DND-41 (cell line): ENCODE measurements around the gene TFB1M.

Experiments used
- ATAC-seq: fragments of 200-7000 bp; cut with Tn5 transposase; 3 replicates; pipeline ENCODE4 v1.9.1; 2021; ENCODE audit warnings: low read depth; ENCODE audit not compliant: insufficient read depth
- DNase-seq: peaks from one replicate; pipeline ENCODE4 v3.0.0-alpha.2; 2020
- H2AFZ ChIP-seq: 2 replicates; pipeline ENCODE4 v1.6.0; 2012; ENCODE audit warnings: low read depth, low read length
- H3K27ac ChIP-seq: 2 replicates; pipeline ENCODE4 v1.5.1; 2012; ENCODE audit warnings: low read length, inconsistent platforms
- H3K27me3 ChIP-seq: fragments of 200-600 bp; sonication (generic); 2 replicates; pipeline ENCODE4 v1.6.0; 2012; ENCODE audit warnings: low read length, mild to moderate bottlenecking, inconsistent platforms; ENCODE audit not compliant: insufficient read depth, poor library complexity
- H3K36me3 ChIP-seq: 2 replicates; pipeline ENCODE4 v1.5.1; 2012; ENCODE audit warnings: low read length, inconsistent platforms; ENCODE audit not compliant: insufficient read depth
- H3K4me1 ChIP-seq: 2 replicates; pipeline ENCODE4 v1.5.1; 2012; ENCODE audit warnings: mild to moderate bottlenecking, low read length; ENCODE audit not compliant: insufficient read depth
- H3K4me2 ChIP-seq: 2 replicates; pipeline ENCODE4 v1.6.0; 2012; ENCODE audit warnings: mild to moderate bottlenecking, moderate library complexity, low read length, inconsistent platforms; ENCODE audit not compliant: insufficient read depth
- H3K4me3 ChIP-seq, 2 experiments: fragments of 200-600 bp in 1 of 2; shearing (Covaris generic) in 1 of 2; 2 replicates each; pipeline ENCODE4 v1.5.1; 2012 to 2016; ENCODE audit warnings: inconsistent platforms in 2 of 2, low read length in 2 of 2, mild to moderate bottlenecking in 2 of 2, low read depth in 1 of 2, moderate library complexity in 1 of 2
- H3K79me2 ChIP-seq: 2 replicates; pipeline ENCODE4 v1.6.0; 2012; ENCODE audit warnings: low read length, inconsistent platforms; ENCODE audit not compliant: insufficient read depth
- H3K9ac ChIP-seq: 2 replicates; pipeline ENCODE4 v1.6.0; 2012; ENCODE audit warnings: low read depth, mild to moderate bottlenecking, inconsistent platforms, low read length, moderate library complexity
- H3K9me3 ChIP-seq: 2 replicates; pipeline ENCODE4 v1.5.1; 2012; ENCODE audit warnings: low read length, moderate library complexity, mild to moderate bottlenecking, inconsistent platforms; ENCODE audit not compliant: insufficient read depth, severe bottlenecking
- H4K20me1 ChIP-seq: 2 replicates; pipeline ENCODE4 v1.6.0; 2012; ENCODE audit warnings: low read length; ENCODE audit not compliant: insufficient read depth
- EZH2 ChIP-seq: IDR thresholded peaks from 3 replicates; pipeline ENCODE4 v1.6.1; 2012; ENCODE audit warnings: borderline replicate concordance, low read depth, mild to moderate bottlenecking, moderate library complexity, low read length, inconsistent platforms; ENCODE audit not compliant: severe bottlenecking
- TF ChIP-seq, protein P1 (sequence below): IDR thresholded peaks from 2 replicates; pipeline ENCODE4 v1.5.1; 2012; ENCODE audit warnings: borderline replicate concordance, low read length, moderate library complexity, mild to moderate bottlenecking; ENCODE audit not compliant: poor library complexity, severe bottlenecking; ENCODE audit errors: extremely low read depth

The TFB1M gene

DNA sequence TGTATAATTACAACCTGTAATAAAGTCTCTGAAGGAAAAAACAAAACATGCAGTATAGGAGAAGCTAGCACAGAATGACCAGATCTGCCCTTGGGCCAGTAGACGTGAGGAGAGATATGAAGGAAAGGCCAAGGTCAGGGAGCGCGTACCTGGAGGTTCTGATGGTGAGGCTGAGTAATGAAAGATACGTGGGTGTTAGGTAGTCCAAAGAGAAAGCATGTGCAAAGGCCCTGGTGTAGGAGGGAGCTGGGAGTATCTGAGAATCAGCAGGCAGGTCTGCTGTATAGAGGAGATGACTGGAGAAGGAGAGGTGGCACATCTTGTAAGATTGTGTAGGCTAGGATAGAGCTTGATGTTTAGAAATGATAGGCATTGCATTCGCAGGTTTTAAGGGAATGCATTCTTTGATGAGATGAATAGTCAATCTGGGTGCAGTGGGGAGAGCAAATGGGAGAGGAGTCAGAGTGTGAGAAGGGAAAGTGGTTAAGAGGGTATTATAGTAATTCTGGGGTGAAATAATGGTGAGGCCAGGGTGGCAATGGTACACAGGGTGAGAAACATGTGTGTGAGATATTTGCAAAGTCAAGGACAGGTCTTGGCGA, 15.9 kb upstream of the TFB1M start:
- DNase-seq (no peak), ATAC-seq (no peak)
- TF ChIP-seq EZH2: no peak
- TF ChIP-seq, protein P1, sequence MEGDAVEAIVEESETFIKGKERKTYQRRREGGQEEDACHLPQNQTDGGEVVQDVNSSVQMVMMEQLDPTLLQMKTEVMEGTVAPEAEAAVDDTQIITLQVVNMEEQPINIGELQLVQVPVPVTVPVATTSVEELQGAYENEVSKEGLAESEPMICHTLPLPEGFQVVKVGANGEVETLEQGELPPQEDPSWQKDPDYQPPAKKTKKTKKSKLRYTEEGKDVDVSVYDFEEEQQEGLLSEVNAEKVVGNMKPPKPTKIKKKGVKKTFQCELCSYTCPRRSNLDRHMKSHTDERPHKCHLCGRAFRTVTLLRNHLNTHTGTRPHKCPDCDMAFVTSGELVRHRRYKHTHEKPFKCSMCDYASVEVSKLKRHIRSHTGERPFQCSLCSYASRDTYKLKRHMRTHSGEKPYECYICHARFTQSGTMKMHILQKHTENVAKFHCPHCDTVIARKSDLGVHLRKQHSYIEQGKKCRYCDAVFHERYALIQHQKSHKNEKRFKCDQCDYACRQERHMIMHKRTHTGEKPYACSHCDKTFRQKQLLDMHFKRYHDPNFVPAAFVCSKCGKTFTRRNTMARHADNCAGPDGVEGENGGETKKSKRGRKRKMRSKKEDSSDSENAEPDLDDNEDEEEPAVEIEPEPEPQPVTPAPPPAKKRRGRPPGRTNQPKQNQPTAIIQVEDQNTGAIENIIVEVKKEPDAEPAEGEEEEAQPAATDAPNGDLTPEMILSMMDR: no peak
- Histone ChIP-seq H3K9me3 (no peaks in the 10 kb centered on the region), H3K4me1 (no peaks in the 10 kb centered on the region), H3K4me3 (no peak overlapping the region), H3K27ac (no peak overlapping the region), H3K4me2 (no peak overlapping the region), H3K9ac (no peak overlapping the region), H3K27me3 (peaks cover 5% of the 10 kb centered on the region), H4K20me1 (no peaks in the 10 kb centered on the region), H3K79me2 (no peaks in the 10 kb centered on the region), H2AFZ (no peak overlapping the region), H3K36me3 (no peaks in the 10 kb centered on the region)

- no peak overlapping the region for H3K4me2 ChIP-seq
- H3K36me3 ChIP-seq: no peaks in the 10 kb centered on the region
- no peak for ATAC-seq
- no peak for TF ChIP-seq EZH2
- TF ChIP-seq, protein P1: no peak
- no peaks in the 10 kb centered on the region for H4K20me1 ChIP-seq
- no peaks in the 10 kb centered on the region for H3K79me2 ChIP-seq
- H3K27me3 ChIP-seq: peaks cover 5% of the 10 kb centered on the region
- H3K4me1 ChIP-seq: no peaks in the 10 kb centered on the region
- H3K9ac ChIP-seq: no peak overlapping the region
- H2AFZ ChIP-seq: no peak overlapping the region
- DNase-seq: no peak
- no peak overlapping the region for H3K4me3 ChIP-seq
- no peak overlapping the region for H3K27ac ChIP-seq
- no peaks in the 10 kb centered on the region for H3K9me3 ChIP-seq
Observed at GRCh38 chr6:155329460-155330132, 15.3 kb upstream of the TFB1M start.

DNA sequence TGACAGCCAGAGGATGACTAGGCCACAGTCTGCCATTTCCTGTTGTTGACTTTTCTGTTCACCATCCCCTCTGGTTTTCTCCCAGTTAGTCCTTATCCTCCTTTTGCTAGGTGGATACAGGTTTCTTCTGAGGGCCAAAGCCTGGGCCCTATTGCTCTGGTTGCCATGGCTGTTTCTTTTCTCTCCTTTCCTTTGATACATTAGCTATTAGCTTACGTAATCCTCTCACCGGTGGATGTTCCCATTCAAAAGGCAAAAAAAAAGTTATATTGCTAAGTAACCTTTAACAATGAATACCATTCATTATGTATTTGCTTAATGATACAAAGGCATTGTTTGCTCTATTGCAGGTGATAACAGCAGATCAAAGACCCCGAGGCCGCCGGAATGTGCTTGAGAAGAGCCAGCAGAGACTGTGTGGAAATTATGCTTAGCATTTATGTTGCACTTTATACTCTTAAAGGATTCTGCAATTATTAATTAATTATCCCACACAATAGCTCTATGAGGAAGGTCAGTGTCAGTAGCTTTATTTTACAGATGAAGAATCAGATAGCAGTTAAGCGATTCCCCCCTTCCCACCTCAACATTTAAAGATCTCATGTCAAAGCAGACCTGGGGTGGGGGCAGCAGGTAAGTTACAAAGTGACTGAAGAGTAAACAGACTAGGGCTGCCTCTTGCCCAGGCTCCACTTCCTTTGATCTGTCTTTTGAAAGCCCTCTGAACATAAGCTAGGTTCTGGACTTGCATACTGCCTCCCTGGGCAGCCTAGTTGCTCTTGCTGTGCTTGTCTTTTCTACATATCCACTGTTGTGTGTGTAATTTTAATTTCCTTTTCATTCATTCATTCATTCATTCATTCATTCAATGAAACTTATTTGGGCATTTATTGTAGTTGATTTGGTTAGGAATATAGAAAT, 14.5 kb upstream of the TFB1M start:
- no peaks in the 10 kb centered on the region for H3K79me2 ChIP-seq
- no peak overlapping the region for H3K4me2 ChIP-seq
- no peak overlapping the region for H3K4me3 ChIP-seq
- no peak overlapping the region for H2AFZ ChIP-seq
- H3K4me1 ChIP-seq: no peaks in the 10 kb centered on the region
- no peak for TF ChIP-seq EZH2
- TF ChIP-seq, protein P1: no peak
- H3K36me3 ChIP-seq: no peaks in the 10 kb centered on the region
- H3K9ac ChIP-seq: no peak overlapping the region
- H4K20me1 ChIP-seq: no peaks in the 10 kb centered on the region
- H3K9me3 ChIP-seq: no peaks in the 10 kb centered on the region
- no peak for DNase-seq
- H3K27ac ChIP-seq: no peak overlapping the region
- peaks cover 5% of the 10 kb centered on the region for H3K27me3 ChIP-seq
- no peak for ATAC-seq
